ENCODE results near the gene DUSP16. TPM values are rescaled to one million over a fixed set of nuclear protein-coding genes. Genes with fewer than 3 reads are reported as not detected.

Gene DUSP16
- total RNA-seq, 1 donor from 2014 or later = 26.1 TPM

DNA sequence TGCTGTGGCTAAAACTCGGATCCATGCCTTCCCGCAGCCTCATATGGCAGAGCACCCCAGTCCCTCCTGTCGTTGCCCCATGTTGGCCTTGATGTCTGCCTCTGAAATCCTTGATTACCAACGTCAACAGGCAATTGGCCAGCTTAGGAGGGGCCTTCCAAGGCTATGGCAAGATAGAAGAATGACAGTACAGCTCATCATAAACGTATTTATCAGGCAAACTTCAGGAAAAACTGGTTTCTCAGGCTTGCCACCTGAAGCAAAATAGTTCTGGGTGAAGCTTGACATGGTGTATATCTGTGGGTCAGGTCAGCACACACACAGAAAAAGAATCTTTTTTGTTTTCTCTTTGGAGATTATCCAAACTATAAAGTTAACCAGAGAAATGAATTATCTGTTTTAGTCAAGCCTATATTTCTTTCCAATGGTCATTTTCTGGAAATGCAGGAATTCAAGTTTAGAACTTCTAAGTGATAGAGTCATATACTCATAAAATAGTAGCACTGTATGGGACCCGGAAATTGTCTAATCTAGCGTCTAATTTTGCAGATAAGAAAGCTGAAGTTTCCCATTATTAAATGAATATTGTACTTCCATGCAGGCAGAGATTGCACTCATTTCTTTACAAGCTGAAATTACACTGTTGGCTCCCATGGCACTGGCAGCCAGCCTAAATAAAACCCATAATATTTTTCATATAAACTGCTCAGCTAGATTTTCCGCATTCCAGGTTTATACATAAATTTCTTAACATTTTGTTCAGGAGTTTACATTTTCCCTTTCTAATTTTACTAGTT, 24.4 kb upstream of the DUSP16 start:
- H3K9me3 Mint-ChIP-seq = no peaks in the 10 kb centered on the region
- Histone ChIP-seq H3K36me3 (no peaks in the 10 kb centered on the region), H3F3A (ENCODE audit: low read depth) (no peaks in the 10 kb centered on the region), H3K4me2 (no peak overlapping the region), H3K27ac (no peak overlapping the region), H4K20me1 (ENCODE audit: low read depth) (no peaks in the 10 kb centered on the region), H3K9ac (no peak overlapping the region), H3K9me3 (ENCODE audit: low read depth) (no peaks in the 10 kb centered on the region), H2AFZ (replicated peaks) (no peak overlapping the region), H3K4me1 (no peaks in the 10 kb centered on the region), H3K79me2 (ENCODE audit: low read depth) (no peaks in the 10 kb centered on the region), H3K27me3 (no peaks in the 10 kb centered on the region), H3K4me3 (no peak overlapping the region)
- no peak overlapping the region for H3K27ac Mint-ChIP-seq
- TF ChIP-seq EZH2 (IDR thresholded peaks at IDR 0.05) (no peak), CTCF (IDR thresholded peaks at IDR 0.05) (no peak), EZH2phosphoT487 (IDR thresholded peaks at IDR 0.05) (no peak)
- no peaks in the 10 kb centered on the region for H3K36me3 Mint-ChIP-seq
- H3K4me1 Mint-ChIP-seq = no peaks in the 10 kb centered on the region
- H3K27me3 Mint-ChIP-seq (ENCODE audit: insufficient read depth, low read depth) = peaks cover 3% of the 10 kb centered on the region
- no peak for DNase-seq (ENCODE audit: low spot score)
- no peak overlapping the region for H3K4me3 Mint-ChIP-seq

GRCh38 chr12:12585115-12585863, 22.6 kb upstream of the DUSP16 start:
- no peaks in the 10 kb centered on the region for H3K36me3 ChIP-seq
- no peaks in the 10 kb centered on the region for H3K79me2 ChIP-seq (ENCODE audit: low read depth)
- no peaks in the 10 kb centered on the region for H3K36me3 Mint-ChIP-seq
- H3K4me3 Mint-ChIP-seq = no peak overlapping the region
- no peaks in the 10 kb centered on the region for H3F3A ChIP-seq (ENCODE audit: low read depth)
- no peaks in the 10 kb centered on the region for H3K4me1 ChIP-seq
- no peaks in the 10 kb centered on the region for H3K27me3 ChIP-seq
- H3K4me2 ChIP-seq = no peak overlapping the region
- no peak overlapping the region for H3K9ac ChIP-seq
- H3K9me3 ChIP-seq (ENCODE audit: low read depth) = no peaks in the 10 kb centered on the region
- H2AFZ ChIP-seq (replicated peaks) = no peak overlapping the region
- H3K9me3 Mint-ChIP-seq = no peaks in the 10 kb centered on the region
- H3K27ac Mint-ChIP-seq = no peak overlapping the region
- no peak overlapping the region for H3K27ac ChIP-seq
- DNase-seq (ENCODE audit: low spot score) = no peak
- no peak overlapping the region for H3K4me3 ChIP-seq
- TF ChIP-seq EZH2 (IDR thresholded peaks at IDR 0.05) = no peak
- no peak for TF ChIP-seq CTCF (IDR thresholded peaks at IDR 0.05)
- no peak for TF ChIP-seq EZH2phosphoT487 (IDR thresholded peaks at IDR 0.05)
- H3K27me3 Mint-ChIP-seq (ENCODE audit: insufficient read depth, low read depth) = peaks cover 3% of the 10 kb centered on the region
- no peaks in the 10 kb centered on the region for H3K4me1 Mint-ChIP-seq
- H4K20me1 ChIP-seq (ENCODE audit: low read depth) = no peaks in the 10 kb centered on the region

DNA sequence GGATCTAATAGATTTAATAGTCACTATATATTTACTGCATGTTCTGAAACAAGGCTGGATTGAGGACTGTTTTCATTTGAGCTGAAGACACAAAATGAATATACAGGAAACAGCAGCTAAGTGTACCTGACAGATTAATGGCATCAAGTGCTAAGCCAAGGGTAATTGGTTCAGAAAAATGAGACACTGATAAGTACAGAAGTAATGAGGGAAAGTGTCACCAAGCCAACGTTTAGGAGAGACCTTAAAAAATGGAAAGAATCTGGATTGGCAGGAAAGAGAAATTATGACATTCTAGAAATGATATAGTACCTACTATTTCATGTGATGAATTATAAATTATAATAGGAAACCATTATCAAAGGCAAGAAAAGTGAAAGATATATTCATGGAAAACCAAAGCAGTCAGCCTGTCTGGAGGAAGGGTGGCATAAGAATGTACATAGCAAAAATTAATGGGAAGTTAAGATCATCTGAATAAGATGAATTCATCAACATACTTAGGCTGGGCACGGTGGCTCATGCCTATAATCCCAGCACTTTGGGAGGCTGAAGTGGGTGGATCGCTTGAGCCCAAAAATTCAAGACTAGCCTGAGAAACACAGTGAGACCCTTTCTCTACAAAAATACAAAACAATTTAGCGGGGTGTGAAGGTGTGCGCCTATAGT, 21.0 kb upstream of the DUSP16 start:
- no peak overlapping the region for H3K9ac ChIP-seq
- no peak overlapping the region for H3K4me2 ChIP-seq

More for the DNA sequence above, 21.0 kb upstream of the DUSP16 start:
- H3K4me1 ChIP-seq = no peaks in the 10 kb centered on the region
- TF ChIP-seq EZH2phosphoT487 (IDR thresholded peaks at IDR 0.05) (no peak), CTCF (IDR thresholded peaks at IDR 0.05) (no peak), EZH2 (IDR thresholded peaks at IDR 0.05) (no peak)
- Mint-ChIP-seq H3K27me3 (ENCODE audit: insufficient read depth, low read depth) (peaks cover 3% of the 10 kb centered on the region), H3K4me3 (no peak overlapping the region), H3K4me1 (no peaks in the 10 kb centered on the region), H3K9me3 (no peaks in the 10 kb centered on the region), H3K27ac (no peak overlapping the region), H3K36me3 (no peaks in the 10 kb centered on the region)
- DNase-seq (ENCODE audit: low spot score) = no peak
- no peak overlapping the region for H3K4me3 ChIP-seq
- H2AFZ ChIP-seq (replicated peaks) = no peak overlapping the region
- no peaks in the 10 kb centered on the region for H3K36me3 ChIP-seq
- H3K9me3 ChIP-seq (ENCODE audit: low read depth) = no peaks in the 10 kb centered on the region
- H3F3A ChIP-seq (ENCODE audit: low read depth) = no peaks in the 10 kb centered on the region
- H3K27me3 ChIP-seq = no peaks in the 10 kb centered on the region
- no peaks in the 10 kb centered on the region for H4K20me1 ChIP-seq (ENCODE audit: low read depth)
- H3K79me2 ChIP-seq (ENCODE audit: low read depth) = no peaks in the 10 kb centered on the region
- no peak overlapping the region for H3K27ac ChIP-seq

All from neural progenitor cell (in vitro differentiated cells).